GM19397 (cell line): ENCODE measurements around the gene C2CD5.
A peak's percentile ranks its signal among the peaks of the same experiment; 100 is the strongest.
"Not testable (repeated sequence)": the region's sequence is repeated elsewhere in the genome, so short reads cannot be mapped to it uniquely, and the experiment has no call there.

ENCODE experiments used
- ATAC-seq: cut with Tn5 transposase; IDR thresholded peaks from one replicate; pipeline ENCODE4 v1.9.1; 2021; ENCODE audit warnings: mild to moderate bottlenecking, moderate library complexity; ENCODE audit not compliant: unreplicated experiment

The C2CD5 gene

GRCh38 chr12:22536346-22536945 lies 7.9 kb downstream of the C2CD5 start:
- ATAC-seq = no peak

GRCh38 chr12:22535478-22535877 lies 8.9 kb downstream of the C2CD5 start:
- no peak for ATAC-seq

GRCh38 chr12:22535038-22535437 lies 9.3 kb downstream of the C2CD5 start:
- ATAC-seq = no peak

- ATAC-seq = no peak
Measured at GRCh38 chr12:22533155-22533554, 11.2 kb downstream of the C2CD5 start.

- no peak for ATAC-seq
Measured at GRCh38 chr12:22532317-22532716, 12.0 kb downstream of the C2CD5 start.

GRCh38 chr12:22531205-22531604 lies 13.1 kb downstream of the C2CD5 start:
- ATAC-seq = no peak

- no peak for ATAC-seq
Measured at GRCh38 chr12:22529281-22530060, 14.9 kb downstream of the C2CD5 start.

- ATAC-seq = no peak
Measured at GRCh38 chr12:22527999-22528398, 16.3 kb downstream of the C2CD5 start.

- no peak for ATAC-seq
Measured at GRCh38 chr12:22526836-22527235, 17.5 kb downstream of the C2CD5 start.

- no peak for ATAC-seq
Measured at GRCh38 chr12:22525426-22525825, 18.9 kb downstream of the C2CD5 start.

- ATAC-seq = no peak
Measured at GRCh38 chr12:22518998-22519397, 25.3 kb downstream of the C2CD5 start.

- ATAC-seq = no peak
Measured at GRCh38 chr12:22518060-22518719, 26.2 kb downstream of the C2CD5 start.

GRCh38 chr12:22514875-22515274 lies 29.5 kb downstream of the C2CD5 start:
- ATAC-seq = no peak

- ATAC-seq = no peak
Measured at GRCh38 chr12:22505826-22506225, 38.5 kb downstream of the C2CD5 start.

- ATAC-seq = no peak
Measured at GRCh38 chr12:22500100-22500499, 44.2 kb downstream of the C2CD5 start.

- ATAC-seq = no peak
Measured at GRCh38 chr12:22499445-22499844, 44.9 kb downstream of the C2CD5 start.

GRCh38 chr12:22494319-22494718 lies 50.0 kb downstream of the C2CD5 start:
- ATAC-seq = no peak

- ATAC-seq = peak; percentile 69
Measured at GRCh38 chr12:22491034-22491433, 53.3 kb downstream of the C2CD5 start.

GRCh38 chr12:22488478-22488877 lies 55.9 kb downstream of the C2CD5 start:
- no peak for ATAC-seq

GRCh38 chr12:22487683-22488082 lies 56.7 kb downstream of the C2CD5 start:
- not testable (repeated sequence) for ATAC-seq

GRCh38 chr12:22481547-22482104 lies 62.7 kb downstream of the C2CD5 start:
- no peak for ATAC-seq

- ATAC-seq = not testable (repeated sequence)
Measured at GRCh38 chr12:22480814-22481213, 63.5 kb downstream of the C2CD5 start.
